Stimulated activated naive CD4-positive, alpha-beta T cell treated with Interleukin-2 at 50 U/mL for 16 hours (primary cell): ENCODE results near the gene TMEM167B.
"Not testable (repeated sequence)": the region's sequence is repeated elsewhere in the genome, so short reads cannot be mapped to it uniquely, and the experiment has no call there.

Experiments
- DNase-seq: peaks from one replicate; lab custom pipeline; 2025; lab: John Stamatoyannopoulos, UW

The TMEM167B gene

DNA sequence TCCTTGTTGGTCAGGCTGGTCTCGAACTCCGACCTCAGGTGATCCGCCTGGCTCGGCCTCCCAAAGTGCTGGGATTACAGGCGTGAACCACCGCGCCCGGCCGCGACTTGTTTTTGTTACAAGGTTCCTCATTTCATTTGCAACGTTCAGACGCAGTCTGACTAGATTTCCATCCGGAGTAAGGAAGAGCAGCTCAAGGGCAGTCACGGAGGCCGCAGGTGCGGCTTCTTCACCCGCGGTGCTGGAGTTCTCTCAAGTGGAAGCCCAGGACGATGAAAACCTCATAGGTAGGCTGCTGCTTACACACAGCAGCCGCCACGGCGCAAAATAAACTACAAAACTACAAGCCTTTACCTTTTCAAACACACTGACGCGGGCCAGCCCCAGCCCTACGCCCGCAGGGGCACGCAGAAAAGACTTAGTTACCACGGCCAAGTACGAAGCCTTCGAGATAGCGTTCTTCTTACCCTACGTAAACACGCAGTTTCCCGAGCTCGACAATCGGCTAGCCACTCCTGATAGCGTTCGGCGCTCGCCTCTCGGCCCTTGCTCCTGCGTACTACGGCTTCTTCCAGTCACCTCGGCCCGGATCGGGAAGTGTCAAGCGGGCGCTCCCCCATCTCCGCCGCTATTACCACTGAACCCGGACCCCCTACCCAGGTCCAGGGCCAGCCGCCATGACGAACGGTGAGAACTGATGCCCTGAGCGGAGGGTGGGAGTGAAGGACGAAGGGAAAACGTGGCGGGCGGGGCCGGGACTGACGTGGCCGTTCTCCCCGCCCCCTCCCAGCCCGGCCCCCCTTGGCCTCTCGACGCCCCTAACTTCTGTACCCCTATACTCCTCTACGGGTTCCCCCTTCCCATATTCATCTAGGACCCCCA lies at the start of gene TMEM167B:
Gene TMEM167B, plus strand, starts transcription at position 569 of the 882 bp plus-strand sequence. Its CDS starts 109 bp downstream, at position 678.
- DNase-seq, result peak; percentile 86

DNA sequence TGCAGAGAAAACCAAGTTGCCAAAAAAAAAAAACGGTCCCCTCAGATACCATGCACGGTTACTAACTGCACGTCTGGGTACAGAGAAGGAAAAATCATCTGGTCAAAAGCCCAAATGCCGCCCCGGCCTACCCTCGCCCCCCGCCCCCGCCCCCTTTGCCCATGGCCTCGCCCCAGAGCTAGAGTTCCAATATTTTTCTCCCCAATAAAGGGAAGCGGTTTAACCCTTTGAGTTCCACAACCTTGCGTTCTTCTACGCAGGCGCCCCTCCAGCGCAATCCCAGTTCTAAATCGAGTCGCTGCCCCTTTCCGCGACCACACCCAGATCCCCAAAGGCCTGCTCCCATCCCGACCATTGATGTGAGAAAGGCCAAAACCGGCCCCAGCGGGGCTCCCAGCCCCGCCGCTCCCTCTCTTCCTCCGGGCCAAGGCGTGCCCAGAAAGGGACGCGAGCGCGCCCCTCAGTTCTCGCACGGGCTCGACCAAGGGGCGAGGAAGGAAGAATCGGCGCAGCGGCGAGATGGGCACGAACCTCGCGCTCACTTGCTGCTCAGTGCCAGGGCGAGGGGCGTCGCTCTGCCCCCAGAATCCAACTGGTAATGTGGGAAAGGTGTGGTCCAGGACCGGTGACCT lies 49.5 kb upstream of the TMEM167B start:
- DNase-seq, result peak; percentile 8

DNA sequence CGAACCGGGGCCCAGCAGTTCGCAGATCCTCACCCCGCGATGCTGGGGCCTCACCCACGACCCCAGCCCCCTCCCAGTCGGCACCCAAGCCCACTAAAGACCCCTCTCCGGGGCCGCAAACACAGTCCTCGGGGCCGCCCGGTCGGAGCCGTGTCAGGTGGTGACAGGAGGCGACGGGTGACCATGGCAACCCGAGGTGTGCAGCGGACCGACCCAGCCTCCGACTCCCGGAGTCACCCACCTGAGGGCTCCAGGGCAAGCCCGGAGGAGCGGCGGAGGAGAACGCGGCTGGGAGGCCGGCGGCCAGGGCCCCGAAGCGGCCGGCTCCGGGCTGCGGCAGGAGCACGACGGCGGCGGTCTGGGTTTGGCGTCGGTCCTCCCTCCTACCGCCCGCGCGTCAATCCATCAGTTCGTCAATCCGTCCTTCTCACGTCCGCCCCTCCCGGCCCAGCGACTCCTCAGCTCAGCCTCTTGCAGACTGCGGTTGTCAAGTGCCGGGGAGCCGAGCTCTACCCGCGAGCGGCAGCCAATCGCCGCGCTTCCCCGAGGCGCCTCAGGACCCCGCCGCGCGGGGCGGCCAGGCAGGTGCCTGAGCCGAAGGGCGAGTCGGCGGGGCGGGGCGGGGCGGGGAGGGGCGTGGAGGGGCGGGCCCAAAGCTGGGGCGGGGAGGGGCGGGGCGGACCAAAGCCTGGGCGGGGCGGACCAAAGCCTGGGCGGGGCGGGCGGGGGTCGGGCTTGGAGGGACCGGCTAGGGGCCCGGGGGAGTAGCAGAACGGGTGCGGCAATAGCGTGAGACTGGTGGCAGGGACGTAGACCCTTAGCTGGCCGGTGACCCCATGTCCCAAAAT lies 48.7 kb upstream of the TMEM167B start, which contains the start of gene WDR47:
Gene WDR47, minus strand, starts transcription at position 482 of the 848 bp plus-strand sequence. CDS start 18,590 bp downstream, outside the sequence.
- peak; percentile 95 for DNase-seq

GRCh38 chr1:109045595-109045994 lies 45.0 kb upstream of the TMEM167B start:
- DNase-seq, result no peak

DNA sequence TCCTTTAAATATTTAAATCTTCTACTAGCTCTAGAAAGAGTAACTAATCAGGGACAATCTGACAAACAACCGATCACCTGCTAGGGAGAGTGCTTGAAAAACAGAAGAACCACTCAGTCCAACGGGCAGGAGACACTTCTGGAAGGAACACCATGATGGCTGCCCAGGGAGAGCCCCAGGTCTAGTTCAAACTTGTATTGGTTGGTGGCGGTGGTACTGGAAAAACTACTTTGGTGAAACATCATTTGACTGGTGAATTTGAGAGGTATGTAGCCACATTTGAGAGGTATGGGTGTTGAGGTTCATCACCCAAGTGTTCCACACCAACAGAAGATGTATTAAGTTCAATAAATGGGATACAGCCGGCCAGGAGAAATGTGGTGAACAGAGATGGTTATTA lies 43.9 kb upstream of the TMEM167B start:
- DNase-seq, result no peak

DNA sequence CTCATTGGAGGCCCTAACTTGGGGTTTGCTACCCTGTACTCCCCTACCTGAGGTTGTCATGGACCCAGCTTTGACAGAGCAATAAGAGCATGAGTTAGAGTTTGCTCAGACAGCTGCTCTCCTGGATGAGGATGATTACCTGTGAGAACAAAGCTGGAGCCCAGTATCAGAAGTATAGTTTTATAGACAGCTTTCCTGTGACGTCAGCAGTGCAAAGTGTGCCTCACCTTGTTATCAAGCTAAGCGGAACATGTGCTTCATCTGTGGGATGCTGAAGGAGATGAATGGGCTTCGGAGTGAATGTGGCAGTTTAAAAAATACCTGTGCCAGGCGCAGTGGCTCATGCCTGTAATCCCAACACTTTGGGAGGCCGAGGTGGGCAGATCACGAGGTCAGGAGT lies 43.2 kb upstream of the TMEM167B start:
- no peak for DNase-seq

- no peak for DNase-seq
Measured at GRCh38 chr1:109048335-109048734, 42.2 kb upstream of the TMEM167B start.

- no peak for DNase-seq
Measured at GRCh38 chr1:109050228-109050995, 40.2 kb upstream of the TMEM167B start.

DNA sequence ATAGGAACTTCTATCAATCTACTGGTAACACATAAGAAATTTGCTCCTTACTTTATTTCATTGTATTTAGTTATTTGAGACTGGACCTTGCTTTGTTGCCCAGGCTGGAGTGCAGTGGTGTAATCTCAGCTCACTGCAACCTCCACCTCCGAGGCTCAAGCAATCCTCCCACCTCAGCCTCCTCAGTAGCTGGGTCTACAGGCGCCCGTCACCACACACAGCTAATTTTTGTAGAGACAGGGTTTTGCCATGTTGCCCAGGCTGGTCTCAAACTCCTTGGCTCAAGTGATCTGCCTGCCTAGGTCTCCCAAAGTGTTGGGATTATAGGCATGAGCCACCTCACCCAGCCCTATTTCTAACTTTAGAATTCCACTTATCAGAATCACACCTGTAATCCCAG lies 38.4 kb upstream of the TMEM167B start:
- DNase-seq, result not testable (repeated sequence)

DNA sequence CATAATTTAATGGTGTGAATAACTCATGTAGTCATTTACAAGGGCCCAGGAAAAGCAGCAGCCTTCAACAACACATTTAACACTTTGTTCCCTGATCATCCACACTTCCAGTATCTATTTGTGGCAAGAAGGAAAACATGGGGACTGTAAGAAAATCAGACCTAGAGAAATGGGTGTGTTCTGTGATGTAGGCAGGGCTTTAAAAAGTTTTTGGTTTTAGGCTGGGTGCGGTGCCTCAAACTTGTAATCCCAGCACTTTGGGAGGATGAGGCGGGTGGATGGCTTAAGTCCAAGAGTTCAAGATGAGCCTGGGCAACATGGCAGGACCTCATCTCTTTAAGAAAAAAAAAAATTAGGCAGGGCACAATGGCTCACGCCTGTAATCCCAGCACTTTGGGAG lies 34.5 kb upstream of the TMEM167B start:
- DNase-seq, result no peak

- DNase-seq, result no peak
Measured at GRCh38 chr1:109059026-109059425, 31.5 kb upstream of the TMEM167B start.

- DNase-seq, result no peak
Measured at GRCh38 chr1:109060707-109061106, 29.9 kb upstream of the TMEM167B start.

DNA sequence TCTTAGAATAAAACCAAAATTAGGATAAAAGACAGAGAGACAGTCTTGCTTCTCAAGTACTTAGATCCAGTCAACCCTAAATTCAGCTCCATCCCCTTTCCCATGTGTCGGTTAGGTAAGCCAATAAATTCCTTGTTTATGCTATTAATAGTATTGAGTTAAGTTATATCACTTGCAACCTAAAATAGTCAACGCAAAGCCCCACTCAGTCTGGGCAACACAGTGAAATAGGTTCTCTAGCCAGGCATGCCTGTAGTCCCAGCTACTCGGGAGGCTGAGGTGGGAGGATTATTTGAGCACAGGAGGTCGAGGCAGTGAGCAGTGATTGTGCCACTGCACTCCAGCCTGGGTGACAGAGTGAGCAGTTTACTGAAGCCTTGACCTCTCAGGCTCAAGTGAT lies 29.4 kb upstream of the TMEM167B start:
- no peak for DNase-seq

GRCh38 chr1:109065137-109065536 lies 25.4 kb upstream of the TMEM167B start:
- DNase-seq, result no peak

GRCh38 chr1:109067883-109068282 lies 22.7 kb upstream of the TMEM167B start:
- DNase-seq, result no peak

GRCh38 chr1:109069294-109069693 lies 21.3 kb upstream of the TMEM167B start:
- DNase-seq, result no peak

DNA sequence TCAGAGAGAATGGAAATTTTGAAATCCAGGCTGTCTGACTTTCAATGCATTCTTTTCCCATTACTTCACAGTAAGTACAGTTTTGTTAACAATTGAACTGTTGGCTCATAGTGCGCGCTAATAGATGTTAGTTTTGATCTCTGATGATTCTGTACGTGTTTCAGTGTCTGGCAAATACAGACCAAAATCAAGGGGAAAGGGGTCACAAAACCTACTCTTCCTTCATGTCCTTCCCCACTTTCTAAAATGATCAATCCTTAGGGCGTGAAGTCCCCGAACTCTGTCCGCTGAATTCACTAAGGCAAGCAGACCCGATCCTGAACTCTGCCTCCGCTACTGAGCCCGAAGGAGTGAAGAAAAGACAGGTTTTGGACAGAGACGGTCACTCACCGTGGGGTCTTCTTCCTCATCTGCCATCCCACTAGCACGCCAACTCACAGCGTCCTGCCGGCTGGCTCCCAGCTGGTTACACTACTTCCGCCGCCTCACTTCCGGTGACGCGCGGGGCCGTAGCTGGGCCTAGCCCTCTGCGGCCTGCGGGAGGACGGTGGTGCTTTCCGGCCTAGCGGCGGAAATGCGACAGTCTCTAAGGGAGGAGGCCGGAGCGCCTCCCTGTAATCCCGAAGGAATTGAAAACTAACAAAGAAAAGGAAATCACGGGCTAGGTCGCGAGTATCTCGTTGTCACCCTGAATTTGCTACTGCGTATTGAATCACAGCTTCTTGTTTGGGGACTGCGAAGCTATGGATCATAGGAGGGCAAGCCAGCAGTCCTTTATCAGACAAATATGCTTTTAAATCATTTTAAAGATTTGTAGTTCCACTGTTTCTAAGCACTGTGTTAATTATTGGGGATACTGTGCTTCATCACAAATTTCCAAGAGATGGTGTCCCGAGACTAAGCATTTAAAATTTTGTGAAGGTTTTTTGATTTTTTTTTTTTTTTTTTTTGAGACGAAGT lies 14.8 kb upstream of the TMEM167B start, which contains the start of gene TAF13:
Gene TAF13, minus strand, starts transcription at position 473 of the 960 bp plus-strand sequence. Its CDS starts 56 bp downstream, at position 417.
- peak; percentile 83 for DNase-seq

GRCh38 chr1:109078317-109078716 lies 12.2 kb upstream of the TMEM167B start:
- no peak for DNase-seq

DNA sequence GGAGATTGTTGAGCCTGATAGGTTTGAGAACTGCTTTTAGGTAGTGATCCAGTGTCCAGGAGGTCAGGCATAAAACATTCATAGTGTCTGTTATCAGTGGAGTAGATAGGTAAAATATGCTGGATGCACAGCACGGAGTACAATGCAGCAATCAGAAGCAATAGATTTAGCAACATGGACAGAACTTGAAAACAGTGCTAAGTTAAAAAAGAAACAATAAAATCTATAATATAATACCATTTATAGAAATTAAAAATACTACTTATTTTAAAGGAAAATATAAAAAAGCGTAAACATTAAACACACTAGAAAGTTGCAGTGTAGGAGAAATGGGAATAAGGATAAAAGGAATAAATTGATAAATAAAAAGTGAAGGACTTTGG lies 11.3 kb upstream of the TMEM167B start:
- no peak for DNase-seq

DNA sequence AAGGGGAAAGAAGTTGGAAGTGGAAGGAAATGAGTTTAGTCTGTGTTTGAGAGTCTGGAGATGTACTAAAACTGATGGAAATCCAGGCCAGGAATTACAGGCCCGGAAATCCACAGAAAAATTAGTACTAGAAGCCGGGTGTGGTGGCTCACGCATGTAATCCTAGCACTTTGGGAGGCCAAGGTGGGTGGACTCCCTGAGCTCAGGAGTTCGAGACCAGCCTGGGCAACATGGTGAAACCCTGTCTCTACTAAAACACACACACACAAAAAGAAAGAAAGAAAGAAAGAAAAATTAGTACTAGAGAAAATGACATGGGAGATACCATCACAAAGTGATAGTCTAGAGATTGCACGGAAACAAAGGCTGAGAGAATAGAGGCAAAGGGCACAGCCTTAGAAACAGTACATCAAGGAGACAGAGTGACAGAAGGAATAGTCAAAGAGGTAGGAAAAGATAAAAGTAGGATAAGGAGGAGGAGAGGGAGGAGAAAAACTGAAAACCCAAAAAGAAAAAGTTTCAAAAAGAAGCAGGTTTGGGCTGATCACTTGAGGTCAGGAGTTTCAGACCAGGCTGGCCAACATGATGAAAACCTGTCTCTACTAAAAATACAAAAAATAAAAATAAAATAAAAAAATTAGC lies 10.0 kb upstream of the TMEM167B start:
- no peak for DNase-seq
